NB4 (cell line): ENCODE measurements around the gene MYL1.

ENCODE experiments used
- DNase-seq: peaks from one replicate; pipeline ENCODE4 v3.0.0; 2010; ENCODE audit warnings: low read depth
- H3K4me3 ChIP-seq: one replicate; pipeline ENCODE4 v1.5.1; 2011; ENCODE audit warnings: mild to moderate bottlenecking, low read depth, low read length, moderate library complexity
- CTCF ChIP-seq: IDR thresholded peaks from one replicate; pipeline ENCODE4 v1.5.1; 2012; ENCODE audit warnings: low read depth, low read length
- MAX ChIP-seq: IDR thresholded peaks from 2 replicates; pipeline ENCODE4 v1.6.1; 2011; ENCODE audit warnings: low read depth, low read length
- MYC ChIP-seq: IDR thresholded peaks from 2 replicates; pipeline ENCODE4 v1.6.1; 2011; ENCODE audit warnings: low read depth, low read length
- POLR2A ChIP-seq: IDR thresholded peaks from 2 replicates; pipeline ENCODE4 v1.6.1; 2011; ENCODE audit warnings: mild to moderate bottlenecking; ENCODE audit not compliant: insufficient read length; ENCODE audit errors: extremely low read depth

The MYL1 gene

GRCh38 chr2:210267698-210268097 lies 47.3 kb downstream of the MYL1 start:
- no peak for TF ChIP-seq MYC
- TF ChIP-seq MAX: no peak
- no peak for TF ChIP-seq CTCF
- TF ChIP-seq POLR2A: no peak
- no peak for DNase-seq
- no peak overlapping the region for H3K4me3 ChIP-seq

- no peak overlapping the region for H3K4me3 ChIP-seq
- DNase-seq: no peak
- TF ChIP-seq POLR2A (no peak), CTCF (no peak), MYC (no peak), MAX (no peak)
These were observed 50.7 kb downstream of the MYL1 start for GRCh38 chr2:210264282-210264681.

- H3K4me3 ChIP-seq: no peak overlapping the region
- DNase-seq: no peak
- TF ChIP-seq POLR2A (no peak), CTCF (no peak), MYC (no peak), MAX (no peak)
These were observed 51.1 kb downstream of the MYL1 start for GRCh38 chr2:210263841-210264240.

- DNase-seq: no peak
- TF ChIP-seq MAX (no peak), POLR2A (no peak), MYC (no peak), CTCF (no peak)
- H3K4me3 ChIP-seq: no peak overlapping the region
These were observed 52.9 kb downstream of the MYL1 start for GRCh38 chr2:210262036-210262435.

GRCh38 chr2:210259687-210260086 lies 55.3 kb downstream of the MYL1 start:
- H3K4me3 ChIP-seq: no peak overlapping the region
- no peak for DNase-seq
- TF ChIP-seq POLR2A (no peak), MAX (no peak), CTCF (no peak), MYC (no peak)
